DMS 273 (cell line): ENCODE measurements around the gene GASK1B.

Experiments
- DNase-seq: peaks from one replicate; lab custom pipeline; 2025; ENCODE audit not compliant: unreplicated experiment; lab: John Stamatoyannopoulos, UW

GASK1B gene

GRCh38 chr4:158146736-158147135 is 26.1 kb downstream of the GASK1B start:
- DNase-seq = no peak

- no peak for DNase-seq
Observed at GRCh38 chr4:158139086-158139485, 33.7 kb downstream of the GASK1B start.

- DNase-seq = no peak
Observed at GRCh38 chr4:158134222-158134621, 38.6 kb downstream of the GASK1B start.

GRCh38 chr4:158133551-158133950 is 39.3 kb downstream of the GASK1B start:
- no peak for DNase-seq

GRCh38 chr4:158131027-158131426 is 41.8 kb downstream of the GASK1B start:
- no peak for DNase-seq

- no peak for DNase-seq
Observed at GRCh38 chr4:158130204-158130603, 42.6 kb downstream of the GASK1B start.

- DNase-seq = no peak
Observed at GRCh38 chr4:158129694-158130093, 43.1 kb downstream of the GASK1B start.

- DNase-seq = no peak
Observed at GRCh38 chr4:158128540-158128939, 44.3 kb downstream of the GASK1B start.

GRCh38 chr4:158125310-158125709 is 47.5 kb downstream of the GASK1B start:
- DNase-seq = no peak
